ENCODE measurements around the gene ZAP70.
"Not testable (repeated sequence)": the region's sequence is repeated elsewhere in the genome, so short reads cannot be mapped to it uniquely, and the experiment has no call there.

Gene ZAP70

GRCh38 chr2:97713296-97714083 is at the start of gene ZAP70:
Gene ZAP70, plus strand, starts transcription at chr2:97713576. Its CDS starts 10,461 bp downstream, at chr2:97724037.
- Histone ChIP-seq H3K4me3 (no peak within 1 kb of the TSS), H3K27ac (no peak within 1 kb of the TSS), H3K36me3 (ENCODE audit: insufficient read depth, low read length) (no peaks in the 10 kb centered on the region), H3K9ac (ENCODE audit: insufficient read length) (no peak within 1 kb of the TSS), H3K9me3 (ENCODE audit: low read depth, low read length) (no peaks in the 10 kb centered on the region)
- DNase-seq (ENCODE audit: low read depth, low spot score): no peak
- TF ChIP-seq POLR2AphosphoS5 (IDR thresholded peaks at IDR 0.05; ENCODE audit: borderline replicate concordance, low read depth, low read length): no peak
- TF ChIP-seq EZH2 (IDR thresholded peaks at IDR 0.05): no peak
- TF ChIP-seq FOXP2 (optimal IDR thresholded peaks at IDR 0.05; ENCODE audit: control extremely low read depth, extremely low read length, insufficient read depth): no peak

- Histone ChIP-seq H3K9me3 (ENCODE audit: low read depth, low read length) (no peaks in the 10 kb centered on the region), H3K36me3 (ENCODE audit: insufficient read depth, low read length) (no peaks in the 10 kb centered on the region; the same call in 1 of the 2 replicates), H3K9ac (ENCODE audit: insufficient read length) (peak overlapping the region; percentile 77), H3K27ac (no peak overlapping the region), H3K4me3 (peak overlapping the region; percentile 95)
- DNase-seq (ENCODE audit: low read depth, low spot score): no peak
- no peak for TF ChIP-seq POLR2AphosphoS5 (IDR thresholded peaks at IDR 0.05; ENCODE audit: borderline replicate concordance, low read depth, low read length)
- no peak for TF ChIP-seq EZH2 (IDR thresholded peaks at IDR 0.05)
Measured at GRCh38 chr2:97663626-97663961, 49.8 kb upstream of the ZAP70 start.

GRCh38 chr2:97663962-97664635 is 49.3 kb upstream of the ZAP70 start, which contains the start of gene ACTR1B:
Gene ACTR1B, minus strand, starts transcription at chr2:97664044. Its CDS starts 154 bp downstream, at chr2:97663890.
- TF ChIP-seq POLR2AphosphoS5 (IDR thresholded peaks at IDR 0.05; ENCODE audit: borderline replicate concordance, low read depth, low read length) (peak; percentile 65; the same call in 1 of the 2 replicates), EZH2 (IDR thresholded peaks at IDR 0.05) (no peak), FOXP2 (optimal IDR thresholded peaks at IDR 0.05; ENCODE audit: control extremely low read depth, extremely low read length, insufficient read depth) (peak; percentile 37)
- no peaks in the 10 kb centered on the region for H3K9me3 ChIP-seq (ENCODE audit: low read depth, low read length)
- H3K4me3 ChIP-seq: peak within 1 kb of the TSS; percentile 95
- H3K36me3 ChIP-seq (ENCODE audit: insufficient read depth, low read length): no peaks in the 10 kb centered on the region
- peak within 1 kb of the TSS; percentile 92 for H3K27ac ChIP-seq
- H3K9ac ChIP-seq (ENCODE audit: insufficient read length): peak within 1 kb of the TSS; percentile 97
- DNase-seq (ENCODE audit: low read depth, low spot score): peak; percentile 89

DNA sequence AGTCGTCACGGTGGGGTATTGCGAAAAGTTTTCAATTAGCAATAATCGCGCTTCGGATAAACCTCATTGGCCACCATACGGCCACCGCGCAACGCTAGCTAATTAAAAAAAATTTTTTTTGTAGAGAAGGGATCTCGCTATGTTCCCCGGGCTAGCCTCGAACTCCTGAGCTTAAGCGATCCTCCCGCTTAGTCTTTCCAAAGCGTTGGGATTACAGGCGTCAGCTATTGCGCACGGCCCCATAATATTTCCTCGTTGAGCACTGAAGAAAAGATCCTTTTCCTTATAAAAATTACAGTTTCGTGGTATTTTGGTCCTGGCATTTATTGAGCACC is 48.8 kb upstream of the ZAP70 start:
- DNase-seq (ENCODE audit: low read depth, low spot score): no peak
- TF ChIP-seq EZH2 (IDR thresholded peaks at IDR 0.05) (no peak), POLR2AphosphoS5 (IDR thresholded peaks at IDR 0.05; ENCODE audit: borderline replicate concordance, low read depth, low read length) (no peak), FOXP2 (optimal IDR thresholded peaks at IDR 0.05; ENCODE audit: control extremely low read depth, extremely low read length, insufficient read depth) (no peak)
- peak overlapping the region; percentile 92 for H3K27ac ChIP-seq
- H3K4me3 ChIP-seq: peak overlapping the region; percentile 95
- no peaks in the 10 kb centered on the region for H3K36me3 ChIP-seq (ENCODE audit: insufficient read depth, low read length)
- H3K9ac ChIP-seq (ENCODE audit: insufficient read length): peak overlapping the region; percentile 97
- H3K9me3 ChIP-seq (ENCODE audit: low read depth, low read length): no peaks in the 10 kb centered on the region

DNA sequence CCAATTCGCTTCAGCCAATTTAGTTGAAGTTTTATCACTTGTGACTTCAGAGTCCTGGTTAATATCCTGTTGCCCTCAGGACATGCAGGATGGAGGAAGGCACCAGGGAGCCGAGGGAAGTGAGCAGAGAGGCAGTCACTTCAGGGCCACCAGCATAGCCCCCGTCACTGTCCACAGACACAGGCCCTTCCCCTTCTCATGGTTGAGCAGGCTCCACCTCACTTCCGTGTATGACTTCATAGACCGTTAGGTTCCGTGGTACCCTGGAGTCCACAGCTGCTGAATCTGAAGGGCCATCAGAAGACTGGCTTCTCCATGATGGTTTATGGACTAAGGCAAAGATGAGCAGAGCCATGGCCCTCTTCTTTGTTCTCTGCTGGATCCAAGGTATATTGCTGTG is 43.9 kb upstream of the ZAP70 start, which contains the start of gene C2orf92:
TSS of gene C2orf92 (plus strand) at position 266 of the 400 bp plus-strand sequence. CDS start at position 342, 76 bp downstream.
- Histone ChIP-seq H3K9me3 (ENCODE audit: low read depth, low read length) (no peaks in the 10 kb centered on the region), H3K4me3 (no peak within 1 kb of the TSS), H3K9ac (ENCODE audit: insufficient read length) (no peak within 1 kb of the TSS), H3K36me3 (ENCODE audit: insufficient read depth, low read length) (no peaks in the 10 kb centered on the region), H3K27ac (no peak within 1 kb of the TSS)
- no peak for TF ChIP-seq EZH2 (IDR thresholded peaks at IDR 0.05)
- TF ChIP-seq POLR2AphosphoS5 (IDR thresholded peaks at IDR 0.05; ENCODE audit: borderline replicate concordance, low read depth, low read length): no peak
- no peak for DNase-seq (ENCODE audit: low read depth, low spot score)

DNA sequence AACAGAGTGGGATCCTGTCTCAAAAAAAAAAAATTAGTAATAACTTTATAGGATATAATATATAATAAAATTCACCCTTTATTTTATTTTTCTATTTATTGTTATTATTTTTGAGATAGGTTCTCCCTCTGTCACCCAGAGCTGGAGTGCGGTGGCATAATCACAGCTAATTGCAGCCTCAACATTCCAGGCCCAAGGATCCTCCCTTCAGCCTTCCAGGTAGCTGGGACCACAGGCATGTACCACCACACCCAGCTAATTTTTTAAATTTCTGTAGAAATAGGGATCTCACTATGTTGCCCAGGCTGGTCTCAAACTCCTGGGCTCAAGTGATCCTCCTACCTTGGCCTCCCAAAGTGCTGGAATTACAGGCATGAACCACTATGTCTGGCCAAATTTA is 42.9 kb upstream of the ZAP70 start:
- Histone ChIP-seq H3K36me3 (ENCODE audit: insufficient read depth, low read length) (no peaks in the 10 kb centered on the region), H3K9ac (ENCODE audit: insufficient read length) (no peak overlapping the region), H3K9me3 (ENCODE audit: low read depth, low read length) (no peaks in the 10 kb centered on the region), H3K4me3 (no peak overlapping the region), H3K27ac (no peak overlapping the region)
- DNase-seq (ENCODE audit: low read depth, low spot score): no peak
- TF ChIP-seq EZH2 (IDR thresholded peaks at IDR 0.05) (no peak), FOXP2 (optimal IDR thresholded peaks at IDR 0.05; ENCODE audit: control extremely low read depth, extremely low read length, insufficient read depth) (no peak), POLR2AphosphoS5 (IDR thresholded peaks at IDR 0.05; ENCODE audit: borderline replicate concordance, low read depth, low read length) (no peak)

DNA sequence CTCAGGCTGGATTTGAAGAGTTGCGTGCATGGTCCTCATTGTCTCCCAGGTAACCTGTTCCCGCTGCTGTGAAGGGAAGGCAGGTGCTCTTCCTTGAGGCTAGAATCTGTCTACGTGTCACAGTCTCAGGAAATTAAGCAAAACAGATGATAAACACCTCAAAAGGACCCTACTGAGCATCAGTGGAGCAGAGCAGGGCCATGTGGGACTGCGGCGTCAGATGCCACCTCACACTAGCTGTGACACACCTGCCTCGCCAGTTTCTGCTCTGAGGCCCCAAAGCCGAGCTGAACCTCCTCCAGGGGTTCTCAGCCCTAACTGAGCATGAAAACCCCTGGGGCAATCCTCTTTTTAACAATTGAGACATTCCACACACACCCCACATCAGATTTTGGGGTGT is 41.9 kb upstream of the ZAP70 start:
- Histone ChIP-seq H3K4me3 (no peak overlapping the region), H3K9ac (ENCODE audit: insufficient read length) (no peak overlapping the region), H3K27ac (no peak overlapping the region), H3K36me3 (ENCODE audit: insufficient read depth, low read length) (no peaks in the 10 kb centered on the region), H3K9me3 (ENCODE audit: low read depth, low read length) (no peaks in the 10 kb centered on the region)
- TF ChIP-seq POLR2AphosphoS5 (IDR thresholded peaks at IDR 0.05; ENCODE audit: borderline replicate concordance, low read depth, low read length) (no peak), FOXP2 (optimal IDR thresholded peaks at IDR 0.05; ENCODE audit: control extremely low read depth, extremely low read length, insufficient read depth) (no peak), EZH2 (IDR thresholded peaks at IDR 0.05) (no peak)
- DNase-seq (ENCODE audit: low read depth, low spot score): no peak

DNA sequence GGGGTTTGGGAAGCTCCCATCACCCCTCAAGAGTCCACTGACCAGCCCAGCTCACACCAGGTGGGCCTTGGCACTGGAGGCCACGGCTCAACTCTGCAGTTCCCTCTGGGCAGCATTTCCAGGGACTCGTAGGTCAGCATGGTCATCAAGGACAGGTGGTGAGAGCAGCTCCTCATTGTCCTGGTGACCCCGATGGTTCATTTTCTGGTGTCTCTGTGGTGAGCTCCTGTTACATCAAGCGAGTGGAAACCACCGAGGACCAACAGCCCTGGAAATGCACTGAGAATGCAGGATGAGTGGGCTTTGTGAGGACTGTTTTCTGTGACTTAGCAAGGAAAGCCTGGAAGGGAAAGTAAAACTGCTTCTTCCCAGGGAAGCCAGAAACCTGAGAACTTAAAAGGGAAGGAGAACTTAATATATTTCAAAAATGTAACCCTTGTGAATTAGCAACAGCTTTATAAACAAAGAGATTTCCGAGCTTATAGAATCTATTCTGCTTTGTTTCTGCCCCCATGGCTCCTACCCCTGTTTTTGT is 40.7 kb upstream of the ZAP70 start:
- not testable (repeated sequence) for H3K27ac ChIP-seq; DNase-seq (ENCODE audit: low read depth, low spot score); H3K9ac ChIP-seq (ENCODE audit: insufficient read length); H3K36me3 ChIP-seq (ENCODE audit: insufficient read depth, low read length); H3K9me3 ChIP-seq (ENCODE audit: low read depth, low read length); H3K4me3 ChIP-seq

Data from SK-N-MC (cell line).